DOHH2 (cell line): ENCODE results near the gene DDX41.

Source experiments
- CTCF ChIP-seq: fragments of 200-600 bp; sonication (generic); IDR thresholded peaks from one replicate; pipeline ENCODE4 v1.5.1; 2014; ENCODE audit warnings: antibody characterized with exemption, mild to moderate bottlenecking, low read depth, low read length; ENCODE audit not compliant: poor library complexity, severe bottlenecking
- EZH2phosphoT487 ChIP-seq: fragments of 200-600 bp; sonication (generic); IDR thresholded peaks from 2 replicates; pipeline ENCODE4 v1.6.1; 2017; ENCODE audit warnings: borderline replicate concordance, mild to moderate bottlenecking, antibody characterized with exemption, low read length, moderate library complexity, mixed read lengths

- peak; percentile 10 for TF ChIP-seq CTCF
- no peak for TF ChIP-seq EZH2phosphoT487
Observed at GRCh38 chr5:177472460-177473442, 44.0 kb downstream of the DDX41 start.
